Urothelium cell line (cell line): ENCODE results near the gene MRPL39.

Experiments
- DNase-seq: peaks from one replicate; pipeline ENCODE4 v3.0.0; 2011; ENCODE audit warnings: low spot score, mixed read lengths
- FAIRE-seq: peaks from 2 replicates; lab custom pipeline; 2011; peaks lifted over from hg19 to GRCh38; lab: Jason Lieb, UNC

Gene MRPL39

GRCh38 chr21:25569711-25570110 is 37.6 kb downstream of the MRPL39 start:
- DNase-seq (no peak), FAIRE-seq (no peak)

- no peak for DNase-seq
- FAIRE-seq, result no peak
Measured at GRCh38 chr21:25569084-25569483, 38.2 kb downstream of the MRPL39 start.

- no peak for DNase-seq
- FAIRE-seq, result no peak
Measured at GRCh38 chr21:25568246-25568645, 39.0 kb downstream of the MRPL39 start.

GRCh38 chr21:25567472-25567871 is 39.8 kb downstream of the MRPL39 start:
- DNase-seq (no peak), FAIRE-seq (no peak)

GRCh38 chr21:25566645-25567044 is 40.6 kb downstream of the MRPL39 start:
- DNase-seq, result no peak
- FAIRE-seq, result no peak

- no peak for DNase-seq
- FAIRE-seq, result no peak
Measured at GRCh38 chr21:25565272-25566211, 41.7 kb downstream of the MRPL39 start.

- FAIRE-seq, result no peak
- DNase-seq, result no peak
Measured at GRCh38 chr21:25564349-25564948, 42.8 kb downstream of the MRPL39 start.

- no peak for DNase-seq
- FAIRE-seq, result no peak
Measured at GRCh38 chr21:25563361-25564116, 43.7 kb downstream of the MRPL39 start.

GRCh38 chr21:25562660-25563059 is 44.6 kb downstream of the MRPL39 start:
- no peak for FAIRE-seq
- no peak for DNase-seq

GRCh38 chr21:25561668-25562641 is 45.3 kb downstream of the MRPL39 start:
- FAIRE-seq (no peak), DNase-seq (no peak)

GRCh38 chr21:25560891-25561290 is 46.4 kb downstream of the MRPL39 start:
- FAIRE-seq (no peak), DNase-seq (no peak)

- FAIRE-seq (no peak), DNase-seq (no peak)
Measured at GRCh38 chr21:25560271-25560685, 47.0 kb downstream of the MRPL39 start.

GRCh38 chr21:25559746-25560145 is 47.5 kb downstream of the MRPL39 start:
- DNase-seq, result no peak
- no peak for FAIRE-seq

- FAIRE-seq, result no peak
- DNase-seq, result no peak
Measured at GRCh38 chr21:25558123-25558522, 49.2 kb downstream of the MRPL39 start.

GRCh38 chr21:25557180-25557579 is 50.1 kb downstream of the MRPL39 start:
- no peak for FAIRE-seq
- no peak for DNase-seq

GRCh38 chr21:25556091-25556490 is 51.2 kb downstream of the MRPL39 start:
- DNase-seq (no peak), FAIRE-seq (no peak)

GRCh38 chr21:25555492-25555891 is 51.8 kb downstream of the MRPL39 start:
- DNase-seq (no peak), FAIRE-seq (no peak)

- DNase-seq (no peak), FAIRE-seq (no peak)
Measured at GRCh38 chr21:25552856-25553255, 54.4 kb downstream of the MRPL39 start.

GRCh38 chr21:25551569-25551968 is 55.7 kb downstream of the MRPL39 start:
- FAIRE-seq (no peak), DNase-seq (no peak)

GRCh38 chr21:25550352-25551120 is 56.7 kb downstream of the MRPL39 start:
- DNase-seq (no peak), FAIRE-seq (no peak)
